Activated T-helper 1 cell treated with anti-CD3 and anti-CD28 coated beads, Interleukin-12 subunit alpha, Interleukin-12 subunit beta, Interleukin-2, Interleukin-4 antibody, amounts not matched to agents 30 ng/mL and 10 ng/mL and 1 ng/mL, durations not matched to agents 14 hours and 24 hours and 36 hours (primary cell): ENCODE results near the gene KY. TPM values are rescaled to one million over a fixed set of nuclear protein-coding genes. Genes with fewer than 3 reads are reported as not detected.

Experiments
- DNase-seq: peaks from one replicate; pipeline ENCODE4 v3.0.0; 2021; ENCODE audit warnings: low spot score
- H3K27ac Mint-ChIP-seq: one replicate; pipeline ENCODE4 v1.8.0; 2021; ENCODE audit warnings: mild to moderate bottlenecking, mixed read lengths
- H3K27me3 Mint-ChIP-seq: one replicate; pipeline ENCODE4 v1.8.0; 2022; ENCODE audit warnings: mild to moderate bottlenecking, moderate library complexity, mixed read lengths; ENCODE audit not compliant: insufficient read depth
- H3K36me3 Mint-ChIP-seq: one replicate; pipeline ENCODE4 v1.8.0; 2021; ENCODE audit warnings: low read depth, mixed read lengths
- H3K4me1 Mint-ChIP-seq: one replicate; pipeline ENCODE4 v1.8.0; 2021; ENCODE audit warnings: low read depth, mixed read lengths
- H3K4me3 Mint-ChIP-seq: one replicate; pipeline ENCODE4 v1.8.0; 2021; ENCODE audit warnings: mild to moderate bottlenecking, moderate library complexity, mixed read lengths
- H3K9me3 Mint-ChIP-seq: one replicate; pipeline ENCODE4 v1.8.0; 2021; ENCODE audit warnings: mixed read lengths
- intact Hi-C: fragments of 100-400 bp; cut with micrococcal nuclease; formaldehyde crosslinking; loops from one replicate; pipeline ENCODE4 v1.15.1; 2024
- total RNA-seq: library from RNA; stranded (reverse); gene quantifications from 2 replicates; pipeline ENCODE4 v1.2.3, GENCODE V29; 2022

The KY gene
- total RNA-seq, 1 donor from 2014 or later, result not detected

GRCh38 chr3:134628884-134629283, 21.9 kb downstream of the KY start:
- no peaks in the 10 kb centered on the region for H3K36me3 Mint-ChIP-seq
- H3K27me3 Mint-ChIP-seq, result peaks cover 2% of the 10 kb centered on the region
- intact Hi-C loops, result no loop called here
- no peak overlapping the region for H3K4me3 Mint-ChIP-seq
- no peak for DNase-seq
- no peaks in the 10 kb centered on the region for H3K4me1 Mint-ChIP-seq
- H3K27ac Mint-ChIP-seq, result no peak overlapping the region
- peaks cover 11% of the 10 kb centered on the region for H3K9me3 Mint-ChIP-seq

- Mint-ChIP-seq H3K36me3 (no peaks in the 10 kb centered on the region), H3K9me3 (peaks cover 11% of the 10 kb centered on the region), H3K4me3 (no peak overlapping the region), H3K4me1 (no peaks in the 10 kb centered on the region), H3K27ac (no peak overlapping the region), H3K27me3 (peaks cover 2% of the 10 kb centered on the region)
- intact Hi-C loops, result no loop called here
- no peak for DNase-seq
These were observed 23.0 kb downstream of the KY start for GRCh38 chr3:134627831-134628230.

GRCh38 chr3:134625885-134626741, 24.7 kb downstream of the KY start:
- Mint-ChIP-seq H3K9me3 (peaks cover 9% of the 10 kb centered on the region), H3K4me1 (no peaks in the 10 kb centered on the region), H3K27me3 (no peaks in the 10 kb centered on the region), H3K36me3 (no peaks in the 10 kb centered on the region), H3K27ac (no peak overlapping the region), H3K4me3 (no peak overlapping the region)
- no peak for DNase-seq
- intact Hi-C loops, result no loop called here

- H3K27ac Mint-ChIP-seq, result no peak overlapping the region
- no peaks in the 10 kb centered on the region for H3K27me3 Mint-ChIP-seq
- intact Hi-C loops, result no loop called here
- no peak for DNase-seq
- H3K4me1 Mint-ChIP-seq, result no peaks in the 10 kb centered on the region
- H3K9me3 Mint-ChIP-seq, result peaks cover 3% of the 10 kb centered on the region
- H3K36me3 Mint-ChIP-seq, result no peaks in the 10 kb centered on the region
- H3K4me3 Mint-ChIP-seq, result no peak overlapping the region
These were observed 25.4 kb downstream of the KY start for GRCh38 chr3:134625462-134625861.

GRCh38 chr3:134624537-134625287, 26.1 kb downstream of the KY start:
- H3K9me3 Mint-ChIP-seq, result no peaks in the 10 kb centered on the region
- no peak for DNase-seq
- no peak overlapping the region for H3K4me3 Mint-ChIP-seq
- intact Hi-C loops, result no loop called here
- H3K36me3 Mint-ChIP-seq, result no peaks in the 10 kb centered on the region
- H3K27me3 Mint-ChIP-seq, result no peaks in the 10 kb centered on the region
- H3K27ac Mint-ChIP-seq, result no peak overlapping the region
- no peaks in the 10 kb centered on the region for H3K4me1 Mint-ChIP-seq

GRCh38 chr3:134623615-134624245, 27.1 kb downstream of the KY start:
- Mint-ChIP-seq H3K4me3 (no peak overlapping the region), H3K36me3 (no peaks in the 10 kb centered on the region), H3K4me1 (no peaks in the 10 kb centered on the region), H3K27me3 (no peaks in the 10 kb centered on the region), H3K27ac (no peak overlapping the region), H3K9me3 (no peaks in the 10 kb centered on the region)
- intact Hi-C loops, result no loop called here
- DNase-seq, result no peak

- no peak for DNase-seq
- intact Hi-C loops, result no loop called here
- no peaks in the 10 kb centered on the region for H3K9me3 Mint-ChIP-seq
- no peak overlapping the region for H3K27ac Mint-ChIP-seq
- H3K4me3 Mint-ChIP-seq, result no peak overlapping the region
- no peaks in the 10 kb centered on the region for H3K4me1 Mint-ChIP-seq
- H3K36me3 Mint-ChIP-seq, result no peaks in the 10 kb centered on the region
- H3K27me3 Mint-ChIP-seq, result no peaks in the 10 kb centered on the region
These were observed 27.9 kb downstream of the KY start for GRCh38 chr3:134622806-134623365.

- no peak overlapping the region for H3K27ac Mint-ChIP-seq
- no peak for DNase-seq
- intact Hi-C loops, result no loop called here
- no peaks in the 10 kb centered on the region for H3K4me1 Mint-ChIP-seq
- no peaks in the 10 kb centered on the region for H3K27me3 Mint-ChIP-seq
- H3K4me3 Mint-ChIP-seq, result no peak overlapping the region
- H3K9me3 Mint-ChIP-seq, result no peaks in the 10 kb centered on the region
- H3K36me3 Mint-ChIP-seq, result no peaks in the 10 kb centered on the region
These were observed 29.0 kb downstream of the KY start for GRCh38 chr3:134621854-134622253.

- Mint-ChIP-seq H3K36me3 (no peaks in the 10 kb centered on the region), H3K27ac (no peak overlapping the region), H3K4me3 (no peak overlapping the region), H3K4me1 (no peaks in the 10 kb centered on the region), H3K9me3 (no peaks in the 10 kb centered on the region), H3K27me3 (no peaks in the 10 kb centered on the region)
- DNase-seq, result no peak
- intact Hi-C loops, result no loop called here
These were observed 30.2 kb downstream of the KY start for GRCh38 chr3:134620476-134621115.

- DNase-seq, result no peak
- intact Hi-C loops, result no loop called here
- H3K36me3 Mint-ChIP-seq, result no peaks in the 10 kb centered on the region
- H3K27ac Mint-ChIP-seq, result no peak overlapping the region
- no peak overlapping the region for H3K4me3 Mint-ChIP-seq
- H3K27me3 Mint-ChIP-seq, result no peaks in the 10 kb centered on the region
- no peaks in the 10 kb centered on the region for H3K9me3 Mint-ChIP-seq
- no peaks in the 10 kb centered on the region for H3K4me1 Mint-ChIP-seq
These were observed 30.9 kb downstream of the KY start for GRCh38 chr3:134619884-134620445.

GRCh38 chr3:134619301-134619615, 31.6 kb downstream of the KY start:
- H3K27me3 Mint-ChIP-seq, result no peaks in the 10 kb centered on the region
- no peak overlapping the region for H3K27ac Mint-ChIP-seq
- no peaks in the 10 kb centered on the region for H3K36me3 Mint-ChIP-seq

GRCh38 chr3:134618478-134619300, 32.1 kb downstream of the KY start:
- no peak for DNase-seq
- Mint-ChIP-seq H3K27ac (no peak overlapping the region), H3K9me3 (no peaks in the 10 kb centered on the region), H3K4me3 (no peak overlapping the region), H3K36me3 (no peaks in the 10 kb centered on the region), H3K4me1 (no peaks in the 10 kb centered on the region), H3K27me3 (no peaks in the 10 kb centered on the region)
- intact Hi-C loops, result no loop called here

More at GRCh38 chr3:134619301-134619615, 31.6 kb downstream of the KY start:
- intact Hi-C loops, result no loop called here
- DNase-seq, result no peak
- H3K9me3 Mint-ChIP-seq, result no peaks in the 10 kb centered on the region
- no peak overlapping the region for H3K4me3 Mint-ChIP-seq
- no peaks in the 10 kb centered on the region for H3K4me1 Mint-ChIP-seq
